IPS-20b (cell line): ENCODE measurements around the gene DPEP1.

ENCODE experiments used
- H3K27ac ChIP-seq: one replicate; pipeline ENCODE4 v1.5.1; 2013; ENCODE audit warnings: low read length
- H3K27me3 ChIP-seq: 2 replicates; pipeline ENCODE4 v1.6.1; 2013; ENCODE audit warnings: mild to moderate bottlenecking, low read length, inconsistent platforms; ENCODE audit not compliant: insufficient read depth
- H3K36me3 ChIP-seq: 2 replicates; pipeline ENCODE4 v1.6.1; 2013; ENCODE audit warnings: low read depth, mild to moderate bottlenecking, inconsistent platforms, low read length, moderate library complexity; ENCODE audit not compliant: insufficient read depth
- H3K4me1 ChIP-seq: 2 replicates; pipeline ENCODE4 v1.6.1; 2013; ENCODE audit warnings: mild to moderate bottlenecking, control low read depth, inconsistent platforms, low read length, moderate library complexity; ENCODE audit not compliant: insufficient read depth
- H3K4me3 ChIP-seq: 2 replicates; pipeline ENCODE4 v1.5.1; 2013; ENCODE audit warnings: mild to moderate bottlenecking, low read length, inconsistent platforms
- H3K9ac ChIP-seq: 2 replicates; pipeline ENCODE4 v1.6.1; 2013; ENCODE audit warnings: low read depth, mild to moderate bottlenecking, inconsistent platforms, low read length, moderate library complexity
- H3K9me3 ChIP-seq: 2 replicates; pipeline ENCODE4 v1.6.1; 2013; ENCODE audit warnings: mild to moderate bottlenecking, low read depth, low read length, inconsistent platforms; ENCODE audit not compliant: insufficient read depth

Gene DPEP1

DNA sequence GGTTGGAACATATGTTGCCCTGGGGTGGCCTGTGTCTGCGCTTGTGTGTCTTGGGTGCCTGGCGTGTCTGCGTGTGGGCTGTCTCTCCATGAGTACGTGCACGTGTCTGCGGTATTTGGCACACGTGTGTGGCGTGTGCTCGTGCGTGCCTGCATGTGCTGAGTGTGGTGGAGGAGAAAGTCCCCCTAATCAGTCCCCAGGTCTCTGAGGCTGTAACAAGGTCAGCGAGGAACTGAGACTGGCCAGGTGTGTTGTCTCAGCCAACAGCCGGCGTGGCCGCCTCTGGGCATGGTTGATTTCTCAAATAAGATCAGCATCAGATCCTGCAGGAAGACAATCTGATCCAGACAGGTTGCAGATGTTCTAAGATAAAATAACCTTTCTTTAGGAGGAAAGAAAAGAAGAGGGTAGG is 41.4 kb upstream of the DPEP1 start:
- Histone ChIP-seq H3K4me3 (no peak overlapping the region), H3K36me3 (no peaks in the 10 kb centered on the region), H3K4me1 (no peaks in the 10 kb centered on the region; the same call in 1 of the 2 replicates), H3K9ac (no peak overlapping the region), H3K27me3 (peaks cover 55% of the 10 kb centered on the region), H3K9me3 (no peaks in the 10 kb centered on the region), H3K27ac (no peak overlapping the region)

DNA sequence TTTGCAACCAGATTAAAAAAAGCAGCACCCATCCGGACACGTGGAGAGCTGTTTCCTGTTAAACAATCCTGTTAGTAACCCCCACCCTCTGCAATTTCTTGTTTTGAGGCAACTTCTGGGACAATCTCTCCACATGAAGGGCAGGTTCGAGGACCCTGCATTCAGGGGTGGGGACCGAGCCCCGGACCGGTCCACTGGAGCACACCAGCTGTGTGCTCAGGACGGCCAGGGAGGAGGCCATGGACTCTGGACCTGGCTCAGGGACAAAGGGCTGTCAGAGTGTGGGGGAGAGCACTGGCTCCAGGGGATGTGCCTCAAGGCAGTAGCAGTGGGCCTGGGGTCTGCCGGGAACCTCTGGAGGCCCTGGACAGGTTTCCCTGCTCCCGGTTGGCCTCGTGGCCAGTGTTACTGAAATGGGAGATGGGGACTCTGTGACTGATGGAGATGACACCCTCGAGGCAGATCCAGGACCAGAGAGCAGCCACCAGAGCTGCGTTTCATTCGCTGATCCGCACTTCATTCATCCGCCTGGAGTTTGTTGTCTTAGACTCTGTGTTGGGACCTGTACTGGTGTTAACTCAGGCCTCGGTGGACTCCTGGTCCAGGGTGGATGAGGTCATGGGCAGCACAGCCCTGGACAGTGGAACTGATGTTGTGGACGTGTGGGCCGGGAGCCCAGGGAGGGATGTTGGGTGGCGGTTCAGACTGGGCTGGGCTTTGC is 40.8 kb upstream of the DPEP1 start:
- no peak overlapping the region for H3K9ac ChIP-seq
- H3K4me1 ChIP-seq: no peaks in the 10 kb centered on the region; the same call in 1 of the 2 replicates
- H3K36me3 ChIP-seq: no peaks in the 10 kb centered on the region
- H3K4me3 ChIP-seq: no peak overlapping the region
- H3K27ac ChIP-seq: no peak overlapping the region
- peaks cover 61% of the 10 kb centered on the region for H3K27me3 ChIP-seq
- H3K9me3 ChIP-seq: no peaks in the 10 kb centered on the region

DNA sequence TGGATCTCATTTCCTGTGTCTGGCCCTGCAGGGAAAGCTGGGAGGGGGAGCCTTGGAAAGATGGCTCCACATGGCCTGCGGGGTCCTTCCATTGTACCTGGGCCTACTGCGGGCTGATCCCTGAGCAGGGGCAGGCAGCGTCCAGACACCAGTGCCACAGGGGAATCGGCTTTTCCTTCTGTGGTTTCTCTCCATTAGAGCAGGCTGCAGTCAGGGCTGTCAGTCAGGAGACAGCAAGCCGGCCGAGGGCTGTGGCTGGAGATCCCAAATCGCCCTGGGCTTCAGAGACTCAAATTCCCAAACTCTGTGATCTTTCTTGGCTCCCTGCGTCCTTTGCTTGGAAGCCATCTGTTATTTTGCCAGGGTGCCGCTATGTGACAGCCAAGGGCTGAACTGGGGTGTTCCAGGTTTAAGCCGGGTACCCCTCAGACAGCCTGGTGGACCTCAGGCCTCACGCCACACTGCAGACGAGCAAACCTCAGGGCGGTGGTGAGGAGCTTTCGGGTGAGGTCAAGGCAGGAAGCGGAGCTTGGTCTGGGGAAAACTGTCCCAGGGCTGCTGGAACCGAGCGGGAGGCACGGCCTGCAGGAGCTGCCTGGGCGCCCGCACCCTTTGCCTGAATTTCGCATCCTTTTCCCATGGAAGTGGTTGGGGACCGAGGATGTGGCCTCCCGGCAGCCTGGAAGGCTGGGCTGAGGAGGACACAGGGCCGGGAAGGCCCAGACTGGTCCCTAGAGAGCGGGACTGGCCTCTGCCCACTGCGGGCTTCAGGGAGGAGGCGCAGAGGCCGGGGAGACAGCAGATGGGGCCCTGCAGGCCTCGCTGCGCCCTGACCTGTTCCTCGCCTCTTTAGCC is 39.4 kb upstream of the DPEP1 start:
- H3K27me3 ChIP-seq: peaks cover 63% of the 10 kb centered on the region

DNA sequence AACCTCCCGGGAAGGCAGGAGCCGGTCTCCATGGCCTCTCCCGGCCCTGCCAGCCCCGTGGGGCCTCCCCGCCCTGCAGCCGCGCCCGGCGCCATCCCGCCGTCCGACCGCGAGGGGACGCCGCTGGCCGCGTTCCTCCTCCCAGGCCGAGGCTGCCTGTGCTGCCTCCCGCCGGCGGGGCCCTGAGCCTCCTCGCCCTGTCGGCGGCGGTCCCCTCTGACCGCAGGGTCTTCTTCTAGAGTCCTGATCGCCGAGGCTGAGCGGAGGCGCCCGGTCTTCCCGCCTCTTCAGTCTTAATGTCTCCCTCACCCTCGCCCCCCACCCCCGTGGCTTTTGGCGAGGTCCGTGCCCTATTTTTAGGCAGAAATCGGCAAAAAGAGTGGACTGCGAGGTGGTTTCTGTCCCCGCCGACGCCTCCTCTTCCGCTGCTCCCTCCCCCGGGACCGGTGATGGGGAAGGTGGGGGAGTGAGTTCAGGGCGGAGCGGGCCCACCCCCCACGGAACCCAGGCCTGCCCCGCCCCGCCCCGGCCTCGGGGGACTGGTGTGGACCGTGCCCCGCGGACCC is 38.7 kb upstream of the DPEP1 start:
- H3K4me1 ChIP-seq: no peaks in the 10 kb centered on the region; the same call in 1 of the 2 replicates
- H3K4me3 ChIP-seq: peak overlapping the region; percentile 64; the same call in 1 of the 2 replicates
- no peak overlapping the region for H3K27ac ChIP-seq
- no peaks in the 10 kb centered on the region for H3K9me3 ChIP-seq
- H3K9ac ChIP-seq: no peak overlapping the region; the same call in 1 of the 2 replicates
- 0 out of 2 replicates have a peak, but pooled peaks cover 6% of the 10 kb centered on the region for H3K36me3 ChIP-seq
- peaks cover 63% of the 10 kb centered on the region for H3K27me3 ChIP-seq

More for the DNA sequence above, 39.4 kb upstream of the DPEP1 start:
- Histone ChIP-seq H3K9me3 (no peaks in the 10 kb centered on the region), H3K4me1 (no peaks in the 10 kb centered on the region; the same call in 1 of the 2 replicates), H3K4me3 (peak overlapping the region; percentile 64; the same call in 1 of the 2 replicates), H3K27ac (no peak overlapping the region), H3K9ac (no peak overlapping the region; the same call in 1 of the 2 replicates), H3K36me3 (no peaks in the 10 kb centered on the region)

DNA sequence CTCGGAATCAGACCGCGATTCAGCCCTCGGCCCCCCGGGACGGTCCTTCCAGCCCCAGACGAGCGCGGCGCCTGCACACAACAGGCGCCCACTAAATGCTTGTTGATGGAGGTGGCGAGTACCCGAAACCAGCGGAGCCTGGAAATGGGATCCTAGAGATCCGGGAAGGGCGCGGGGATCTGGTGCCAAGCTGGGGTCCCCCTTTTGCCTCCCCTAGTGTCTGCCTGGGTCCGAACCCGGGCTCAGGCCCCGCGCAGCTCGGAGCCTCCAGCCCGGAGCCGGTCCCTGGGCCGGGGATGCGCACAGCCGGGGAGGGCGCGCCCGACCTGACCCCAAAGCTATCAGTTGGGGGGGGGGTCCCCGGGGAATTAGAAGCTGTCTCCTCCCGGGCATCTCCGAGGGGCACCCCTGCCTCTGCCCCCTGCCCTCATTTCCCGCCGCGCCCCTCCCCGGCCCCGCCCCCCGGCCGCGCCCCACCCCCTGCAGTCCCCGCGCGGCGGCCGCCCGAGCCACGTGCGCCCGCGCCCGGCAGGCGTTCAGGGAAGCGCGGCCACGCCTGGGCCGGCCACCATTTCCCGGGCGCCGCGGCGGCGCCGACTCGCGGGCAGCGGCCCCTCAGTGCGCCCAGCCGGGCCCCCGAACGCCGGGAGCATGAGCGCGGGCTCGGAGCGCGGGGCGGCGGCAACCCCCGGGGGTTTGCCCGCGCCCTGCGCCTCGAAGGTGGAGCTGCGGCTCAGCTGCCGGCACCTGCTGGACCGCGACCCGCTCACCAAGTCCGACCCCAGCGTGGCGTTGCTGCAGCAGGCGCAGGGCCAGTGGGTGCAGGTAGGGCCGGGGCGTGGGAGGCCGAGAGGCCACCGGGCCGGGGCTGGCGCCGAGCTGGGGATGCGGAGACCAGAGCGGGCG is 37.9 kb upstream of the DPEP1 start, which contains the start of gene CPNE7:
TSS of gene CPNE7 (plus strand) at position 512 of the 906 bp plus-strand sequence. CDS start at position 652, 140 bp downstream.
- H3K4me3 ChIP-seq: peak within 1 kb of the TSS; percentile 64; the same call in 1 of the 2 replicates
- no peak within 1 kb of the TSS; the same call in 1 of the 2 replicates for H3K9ac ChIP-seq
- H3K4me1 ChIP-seq: no peaks in the 10 kb centered on the region; the same call in 1 of the 2 replicates
- H3K36me3 ChIP-seq: 0 out of 2 replicates have a peak, but pooled peaks cover 6% of the 10 kb centered on the region
- H3K27me3 ChIP-seq: peaks cover 56% of the 10 kb centered on the region
- H3K9me3 ChIP-seq: no peaks in the 10 kb centered on the region
- H3K27ac ChIP-seq: no peak within 1 kb of the TSS

DNA sequence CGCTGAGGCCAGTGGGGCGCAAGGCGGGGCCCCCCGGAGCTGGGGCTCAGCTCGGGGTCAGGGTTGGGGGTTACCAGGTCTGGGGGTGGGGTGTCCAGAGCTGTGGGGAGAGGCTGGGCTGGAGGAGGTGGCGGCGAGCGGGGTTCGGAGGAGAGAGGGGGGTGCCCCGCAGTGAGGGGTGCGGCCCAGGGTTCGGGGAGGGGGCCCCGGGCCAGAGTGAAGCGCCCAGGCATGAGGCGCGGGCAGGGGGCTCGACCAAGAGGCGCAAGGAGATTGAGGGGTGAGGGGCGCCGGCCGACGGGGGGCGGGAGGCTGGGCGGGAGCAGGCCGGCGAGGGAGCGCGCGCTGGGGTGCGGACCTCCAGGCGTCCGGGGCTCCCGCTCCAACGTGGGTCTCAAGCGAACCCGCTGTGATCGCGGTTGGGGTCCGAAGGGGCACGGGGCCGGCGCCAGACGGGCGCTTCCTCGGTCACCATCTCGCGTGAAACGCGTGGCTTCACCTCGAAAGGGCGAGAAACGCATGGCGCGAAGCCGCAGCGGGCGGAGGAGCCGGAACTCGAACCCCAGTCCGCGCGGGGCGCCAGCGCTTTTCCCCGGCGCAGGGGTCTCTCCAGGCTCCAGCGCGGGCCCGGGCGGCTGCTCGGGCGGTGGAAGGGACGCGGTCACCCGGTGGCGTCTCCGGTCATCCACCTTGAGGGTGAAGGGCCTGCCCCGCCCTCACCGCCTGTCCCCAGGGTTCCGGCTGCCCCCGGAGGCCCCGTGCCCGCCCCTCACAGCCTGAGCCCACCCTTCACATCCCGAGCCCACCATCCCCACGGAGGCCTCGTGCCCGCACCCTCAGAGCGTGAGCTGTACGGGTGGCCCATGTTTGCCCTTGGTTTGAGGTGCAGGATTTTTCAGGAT is 37.0 kb upstream of the DPEP1 start:
- H3K4me3 ChIP-seq: peak overlapping the region; percentile 56; the same call in 1 of the 2 replicates
- 0 out of 2 replicates have a peak, but pooled peaks cover 6% of the 10 kb centered on the region for H3K36me3 ChIP-seq
- H3K9ac ChIP-seq: no peak overlapping the region
- H3K27ac ChIP-seq: no peak overlapping the region
- peaks cover 56% of the 10 kb centered on the region for H3K27me3 ChIP-seq
- no peaks in the 10 kb centered on the region for H3K9me3 ChIP-seq
- no peaks in the 10 kb centered on the region; the same call in 1 of the 2 replicates for H3K4me1 ChIP-seq

DNA sequence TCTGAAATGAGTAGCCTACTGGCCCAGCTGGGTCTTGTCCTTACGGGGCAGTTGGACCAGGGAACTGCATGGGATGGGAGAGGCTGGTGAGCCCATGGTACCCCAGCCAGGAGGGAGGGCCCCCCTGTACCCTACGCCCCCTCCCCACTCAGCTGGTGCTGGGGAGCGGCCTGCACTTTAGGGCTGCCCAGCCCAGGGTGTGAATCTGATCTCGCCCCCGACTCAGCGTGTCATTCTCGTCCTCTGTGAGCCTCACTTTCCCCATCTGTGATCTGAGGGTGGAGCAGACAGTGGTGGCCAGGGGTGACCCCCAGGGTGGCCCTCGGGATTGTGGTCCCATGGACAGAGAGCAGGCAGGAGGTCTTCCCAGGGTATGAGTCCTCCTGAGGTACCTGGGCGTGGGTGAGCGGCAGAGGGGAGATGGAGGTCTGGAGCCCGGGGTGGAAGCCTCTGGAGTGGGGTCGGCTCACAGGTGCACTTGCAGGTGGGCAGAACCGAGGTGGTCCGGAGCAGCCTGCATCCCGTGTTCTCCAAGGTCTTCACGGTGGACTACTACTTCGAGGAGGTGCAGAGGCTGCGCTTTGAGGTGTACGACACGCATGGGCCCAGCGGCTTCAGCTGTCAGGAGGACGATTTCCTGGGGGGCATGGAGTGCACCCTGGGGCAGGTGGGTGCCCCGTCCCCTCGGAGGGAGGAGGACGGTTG is 36.2 kb upstream of the DPEP1 start:
- no peak overlapping the region for H3K27ac ChIP-seq
- peaks cover 53% of the 10 kb centered on the region for H3K27me3 ChIP-seq
- H3K4me3 ChIP-seq: no peak overlapping the region
- H3K9ac ChIP-seq: no peak overlapping the region
- no peaks in the 10 kb centered on the region; the same call in 1 of the 2 replicates for H3K4me1 ChIP-seq
- H3K36me3 ChIP-seq: 0 out of 2 replicates have a peak, but pooled peaks cover 6% of the 10 kb centered on the region
- no peaks in the 10 kb centered on the region for H3K9me3 ChIP-seq

DNA sequence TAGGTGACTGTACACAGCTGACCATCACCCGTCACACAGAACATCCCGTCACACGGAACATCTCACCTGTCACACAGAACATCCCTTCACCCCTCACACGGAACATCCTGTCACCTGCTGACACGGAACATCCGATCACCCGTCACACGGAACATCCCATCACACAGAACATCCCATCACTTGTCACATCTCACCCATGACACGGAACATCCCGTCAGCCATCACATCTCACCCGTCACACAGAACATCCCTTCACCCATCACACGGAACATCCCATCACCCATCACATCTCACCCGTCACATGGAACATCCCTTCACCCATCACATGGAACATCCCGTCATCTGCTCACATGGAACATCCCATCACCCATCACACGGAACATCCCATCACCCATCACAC is 34.1 kb upstream of the DPEP1 start:
- Histone ChIP-seq H3K27me3 (peaks cover 34% of the 10 kb centered on the region), H3K4me3 (no peak overlapping the region), H3K4me1 (no peaks in the 10 kb centered on the region; the same call in 1 of the 2 replicates), H3K9me3 (no peaks in the 10 kb centered on the region), H3K9ac (no peak overlapping the region), H3K36me3 (0 out of 2 replicates have a peak, but pooled peaks cover 6% of the 10 kb centered on the region), H3K27ac (no peak overlapping the region)

DNA sequence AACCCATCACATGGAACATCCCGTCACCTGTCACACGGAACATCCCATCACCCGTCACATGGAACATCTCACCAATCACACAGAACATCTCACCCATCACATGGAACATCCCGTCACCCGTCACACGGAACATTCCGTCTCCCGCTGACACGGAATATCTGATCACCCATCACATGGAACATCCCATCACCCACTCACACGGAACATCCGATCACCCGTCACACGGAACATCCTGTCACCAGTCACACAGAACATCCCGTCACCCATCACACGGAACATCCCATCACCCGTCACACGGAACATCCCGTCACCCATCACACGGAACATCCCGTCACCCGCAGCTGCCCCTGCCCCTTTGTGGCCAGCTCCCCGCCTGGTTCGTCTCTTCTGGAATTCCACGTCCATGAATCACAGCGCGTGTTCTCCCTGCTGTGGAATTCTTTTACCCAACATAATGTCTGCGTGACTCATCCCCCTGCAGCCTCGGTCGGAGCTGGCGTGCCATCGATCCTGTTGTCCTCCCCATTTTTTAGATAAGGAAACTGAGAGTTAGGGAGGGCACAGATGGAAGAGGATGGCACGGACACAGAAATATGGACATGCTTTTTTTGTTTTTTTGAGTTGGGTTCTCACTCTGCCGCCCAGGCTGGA is 32.3 kb upstream of the DPEP1 start:
- Histone ChIP-seq H3K36me3 (0 out of 2 replicates have a peak, but pooled peaks cover 6% of the 10 kb centered on the region), H3K4me3 (no peak overlapping the region), H3K27me3 (peaks cover 17% of the 10 kb centered on the region), H3K9me3 (no peaks in the 10 kb centered on the region), H3K4me1 (no peaks in the 10 kb centered on the region), H3K27ac (no peak overlapping the region), H3K9ac (no peak overlapping the region)
